ENCODE measurements around the gene CELSR1. TPM values are rescaled to one million over a fixed set of nuclear protein-coding genes. Genes with fewer than 3 reads are reported as not detected.

CELSR1 gene
- polyA plus RNA-seq, 1 experiment: 0.14 TPM

DNA sequence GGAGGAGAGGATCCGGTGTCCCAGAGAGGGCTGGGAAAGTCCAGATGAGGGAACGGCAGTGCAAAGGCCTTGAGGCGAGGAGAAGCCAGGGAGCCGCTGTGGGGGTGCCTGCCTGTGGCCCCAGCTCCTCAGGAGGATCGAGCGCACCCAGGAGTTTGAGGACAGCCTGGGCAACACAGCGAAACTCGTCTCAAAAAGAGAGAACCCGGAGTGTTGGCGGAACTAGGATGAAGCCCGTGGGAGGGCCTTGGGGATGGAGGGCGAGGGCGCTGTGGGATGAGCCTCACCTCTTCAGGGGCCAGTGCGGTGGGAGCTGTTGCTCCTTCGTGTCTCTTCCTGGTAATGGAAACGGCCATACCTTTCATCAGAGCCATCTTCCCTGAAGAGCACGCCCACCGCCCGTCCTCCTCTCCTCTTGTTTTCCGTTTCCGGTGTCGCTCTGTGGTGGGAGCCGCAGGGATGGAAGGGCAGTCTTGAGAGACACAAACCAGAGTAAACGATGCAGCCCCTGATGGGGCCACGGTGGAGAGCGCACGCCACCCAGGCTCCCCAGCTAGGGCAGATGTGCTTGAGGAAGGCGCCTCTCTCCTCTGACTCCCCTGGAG lies 186.2 kb downstream of the CELSR1 start:
- no peak for DNase-seq (ENCODE audit: low read depth, low spot score)
- H3K4me3 ChIP-seq (ENCODE audit: low read depth, low read length): no peak overlapping the region
- TF ChIP-seq, protein P1, sequence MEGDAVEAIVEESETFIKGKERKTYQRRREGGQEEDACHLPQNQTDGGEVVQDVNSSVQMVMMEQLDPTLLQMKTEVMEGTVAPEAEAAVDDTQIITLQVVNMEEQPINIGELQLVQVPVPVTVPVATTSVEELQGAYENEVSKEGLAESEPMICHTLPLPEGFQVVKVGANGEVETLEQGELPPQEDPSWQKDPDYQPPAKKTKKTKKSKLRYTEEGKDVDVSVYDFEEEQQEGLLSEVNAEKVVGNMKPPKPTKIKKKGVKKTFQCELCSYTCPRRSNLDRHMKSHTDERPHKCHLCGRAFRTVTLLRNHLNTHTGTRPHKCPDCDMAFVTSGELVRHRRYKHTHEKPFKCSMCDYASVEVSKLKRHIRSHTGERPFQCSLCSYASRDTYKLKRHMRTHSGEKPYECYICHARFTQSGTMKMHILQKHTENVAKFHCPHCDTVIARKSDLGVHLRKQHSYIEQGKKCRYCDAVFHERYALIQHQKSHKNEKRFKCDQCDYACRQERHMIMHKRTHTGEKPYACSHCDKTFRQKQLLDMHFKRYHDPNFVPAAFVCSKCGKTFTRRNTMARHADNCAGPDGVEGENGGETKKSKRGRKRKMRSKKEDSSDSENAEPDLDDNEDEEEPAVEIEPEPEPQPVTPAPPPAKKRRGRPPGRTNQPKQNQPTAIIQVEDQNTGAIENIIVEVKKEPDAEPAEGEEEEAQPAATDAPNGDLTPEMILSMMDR (IDR thresholded peaks at IDR 0.05; ENCODE audit: low read depth, low read length): no peak
- POLR2A ChIA-PET: no interaction called here
- no peaks in the 10 kb centered on the region for H3K9me3 ChIP-seq (ENCODE audit: control insufficient read depth, insufficient read depth, low read length)
- no peak overlapping the region for H3K27ac ChIP-seq (ENCODE audit: low read depth, low read length)
- H3K27me3 ChIP-seq (ENCODE audit: control insufficient read depth, insufficient read depth, low read length): no peaks in the 10 kb centered on the region
- CTCF ChIA-PET: no interaction called here

DNA sequence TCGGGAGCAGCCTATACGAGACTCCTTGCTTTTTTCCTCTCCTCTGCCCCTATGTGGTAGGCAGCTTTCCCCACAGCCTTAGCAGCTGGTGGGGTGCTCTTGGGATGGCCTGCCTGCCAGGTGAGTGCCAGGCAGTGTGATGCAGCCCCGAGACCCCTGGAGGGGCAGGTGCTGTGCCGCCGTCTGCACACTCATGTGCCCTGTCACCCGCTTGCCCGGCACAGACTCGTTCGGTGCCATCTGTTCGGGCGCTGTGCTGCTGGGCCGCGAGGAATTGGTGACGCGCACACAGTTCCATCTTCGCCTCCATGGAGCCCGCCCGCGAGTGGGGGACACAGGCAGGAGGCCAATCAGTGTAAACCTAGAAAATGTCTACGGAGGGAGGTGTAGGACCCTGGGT lies 186.8 kb downstream of the CELSR1 start:
- Histone ChIP-seq H3K27me3 (ENCODE audit: control insufficient read depth, insufficient read depth, low read length) (no peaks in the 10 kb centered on the region), H3K9me3 (ENCODE audit: control insufficient read depth, insufficient read depth, low read length) (no peaks in the 10 kb centered on the region), H3K4me3 (ENCODE audit: low read depth, low read length) (no peak overlapping the region), H3K27ac (ENCODE audit: low read depth, low read length) (no peak overlapping the region)
- DNase-seq (ENCODE audit: low read depth, low spot score): no peak
- TF ChIP-seq, protein P1 (IDR thresholded peaks at IDR 0.05; ENCODE audit: low read depth, low read length): no peak
- CTCF ChIA-PET: no interaction called here
- POLR2A ChIA-PET: no interaction called here

DNA sequence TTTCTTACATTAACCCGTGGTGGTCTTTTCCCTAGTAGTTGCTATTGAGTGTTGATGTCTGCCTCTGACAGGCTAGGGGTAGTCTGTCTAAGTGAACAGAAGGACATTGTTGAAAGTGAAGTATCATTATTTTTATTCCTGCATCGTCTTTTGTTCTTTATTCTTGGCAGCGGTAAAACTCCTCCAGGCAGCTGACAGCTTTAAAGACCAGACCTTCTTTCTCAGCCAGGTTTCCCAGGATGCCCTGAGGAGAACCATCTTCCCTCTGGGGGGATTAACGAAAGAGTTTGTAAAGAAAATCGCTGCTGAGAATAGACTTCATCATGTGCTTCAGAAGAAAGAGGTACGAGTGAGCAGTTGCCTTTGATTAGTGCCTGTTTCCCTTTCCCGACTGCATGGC lies 187.3 kb downstream of the CELSR1 start:
- POLR2A ChIA-PET: no interaction called here
- CTCF ChIA-PET: no interaction called here
- DNase-seq (ENCODE audit: low read depth, low spot score): no peak
- TF ChIP-seq, protein P1 (IDR thresholded peaks at IDR 0.05; ENCODE audit: low read depth, low read length): no peak
- Histone ChIP-seq H3K27ac (ENCODE audit: low read depth, low read length) (no peak overlapping the region), H3K9me3 (ENCODE audit: control insufficient read depth, insufficient read depth, low read length) (no peaks in the 10 kb centered on the region), H3K4me3 (ENCODE audit: low read depth, low read length) (no peak overlapping the region), H3K27me3 (ENCODE audit: control insufficient read depth, insufficient read depth, low read length) (no peaks in the 10 kb centered on the region)

DNA sequence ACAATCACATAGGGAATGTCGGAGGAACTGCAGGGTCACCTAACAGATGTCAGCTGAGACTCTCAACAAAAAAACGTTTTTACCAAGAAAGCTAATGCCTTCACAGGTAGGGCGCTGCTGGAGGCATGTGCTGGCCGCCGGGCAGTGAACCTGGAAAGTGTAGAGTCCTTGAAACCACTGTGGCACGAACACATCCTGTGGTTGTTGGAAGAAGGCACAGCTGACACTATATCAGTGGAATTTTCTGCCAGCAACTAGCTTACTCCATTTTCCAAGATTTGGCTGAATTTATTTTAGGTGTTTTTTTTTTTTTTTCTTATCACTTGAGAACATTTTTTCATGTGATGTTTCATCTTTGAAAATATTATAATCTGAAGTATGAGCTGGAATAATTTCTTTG lies 187.7 kb downstream of the CELSR1 start:
- H3K27ac ChIP-seq (ENCODE audit: low read depth, low read length): no peak overlapping the region
- DNase-seq (ENCODE audit: low read depth, low spot score): no peak
- ChIA-PET CTCF (no interaction called here), POLR2A (no interaction called here)
- H3K27me3 ChIP-seq (ENCODE audit: control insufficient read depth, insufficient read depth, low read length): no peaks in the 10 kb centered on the region
- no peak overlapping the region for H3K4me3 ChIP-seq (ENCODE audit: low read depth, low read length)
- TF ChIP-seq, protein P1 (IDR thresholded peaks at IDR 0.05; ENCODE audit: low read depth, low read length): no peak
- H3K9me3 ChIP-seq (ENCODE audit: control insufficient read depth, insufficient read depth, low read length): no peaks in the 10 kb centered on the region

DNA sequence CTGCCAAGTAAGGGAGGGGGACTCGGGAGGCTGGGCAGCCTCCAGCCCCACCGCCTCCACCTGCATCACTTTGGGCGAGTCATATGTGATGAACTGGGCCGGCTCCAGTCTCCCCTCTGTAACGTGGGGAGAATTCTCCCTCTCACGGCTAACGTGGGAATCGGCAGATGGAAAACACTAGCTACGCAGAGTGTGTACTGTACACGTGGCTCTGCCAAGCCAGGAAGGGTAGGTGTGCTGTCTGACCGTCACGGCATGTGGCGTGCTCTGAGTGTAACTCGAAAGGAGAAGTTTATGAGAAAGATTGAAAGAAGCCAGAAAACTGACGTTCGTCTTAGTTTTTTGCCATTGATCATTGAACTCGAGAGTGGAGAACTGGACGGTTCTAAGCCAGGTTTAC lies 188.2 kb downstream of the CELSR1 start:
- Histone ChIP-seq H3K27ac (ENCODE audit: low read depth, low read length) (no peak overlapping the region), H3K4me3 (ENCODE audit: low read depth, low read length) (no peak overlapping the region), H3K9me3 (ENCODE audit: control insufficient read depth, insufficient read depth, low read length) (no peaks in the 10 kb centered on the region), H3K27me3 (ENCODE audit: control insufficient read depth, insufficient read depth, low read length) (no peaks in the 10 kb centered on the region)
- CTCF ChIA-PET: no interaction called here
- TF ChIP-seq, protein P1 (IDR thresholded peaks at IDR 0.05; ENCODE audit: low read depth, low read length): no peak
- POLR2A ChIA-PET: no interaction called here
- no peak for DNase-seq (ENCODE audit: low read depth, low spot score)

Data from AG04450 (cell line).